Type B pancreatic cell (in vitro differentiated cells): ENCODE measurements around the gene SLFNL1. TPM values are rescaled to one million over a fixed set of nuclear protein-coding genes. Genes with fewer than 3 reads are reported as not detected.

Experiments used
- DNase-seq: peaks from one replicate; pipeline ENCODE4 v3.0.0; 2021; ENCODE audit warnings: mixed read lengths; ENCODE audit not compliant: unreplicated experiment; ENCODE audit errors: extremely low spot score
- H3K27ac Mint-ChIP-seq: 2 replicates; pipeline ENCODE4 v1.8.0; 2021; ENCODE audit warnings: mild to moderate bottlenecking, mixed read lengths
- H3K27me3 Mint-ChIP-seq: 2 replicates; pipeline ENCODE4 v1.8.0; 2021; ENCODE audit warnings: mixed read lengths
- H3K36me3 Mint-ChIP-seq: 2 replicates; pipeline ENCODE4 v1.8.0; 2021; ENCODE audit warnings: mixed read lengths
- H3K4me1 Mint-ChIP-seq: one replicate; pipeline ENCODE4 v1.8.0; 2021; ENCODE audit warnings: mixed read lengths; ENCODE audit not compliant: unreplicated experiment
- H3K4me3 Mint-ChIP-seq: 2 replicates; pipeline ENCODE4 v1.8.0; 2021; ENCODE audit warnings: mild to moderate bottlenecking, mixed read lengths
- H3K9me3 Mint-ChIP-seq: 2 replicates; pipeline ENCODE4 v1.8.0; 2021; ENCODE audit warnings: mixed read lengths
- CTCF ChIP-seq: fragments of 200-600 bp; sonication (generic); conservative IDR thresholded peaks from 2 replicates; pipeline ENCODE4 v1.5.0; 2021; ENCODE audit warnings: antibody characterized with exemption, mild to moderate bottlenecking
- total RNA-seq: library from RNA; stranded (reverse); gene quantifications from 2 replicates; pipeline ENCODE4 v1.2.1, GENCODE V29; 2021; ENCODE audit warnings: low replicate concordance

Gene SLFNL1
- total RNA-seq, 1 donor from 2014 or later = 0.60 TPM

- TF ChIP-seq CTCF = no peak
- Mint-ChIP-seq H3K9me3 (no peaks in the 10 kb centered on the region), H3K4me3 (no peak overlapping the region), H3K27me3 (no peaks in the 10 kb centered on the region), H3K4me1 (peaks cover 19% of the 10 kb centered on the region), H3K27ac (no peak overlapping the region), H3K36me3 (peaks cover 19% of the 10 kb centered on the region)
- DNase-seq = no peak
Measured at GRCh38 chr1:41025979-41026819, 4.7 kb upstream of the SLFNL1 start.

GRCh38 chr1:41024953-41025352, 3.4 kb upstream of the SLFNL1 start:
- peak; percentile 49 for TF ChIP-seq CTCF
- no peak overlapping the region for H3K27ac Mint-ChIP-seq
- H3K4me3 Mint-ChIP-seq = no peak overlapping the region
- DNase-seq = no peak
- H3K4me1 Mint-ChIP-seq = peaks cover 19% of the 10 kb centered on the region
- H3K27me3 Mint-ChIP-seq = no peaks in the 10 kb centered on the region
- H3K9me3 Mint-ChIP-seq = no peaks in the 10 kb centered on the region
- H3K36me3 Mint-ChIP-seq = peaks cover 12% of the 10 kb centered on the region

- Mint-ChIP-seq H3K36me3 (peaks cover 11% of the 10 kb centered on the region), H3K27me3 (no peaks in the 10 kb centered on the region), H3K4me3 (no peak overlapping the region), H3K9me3 (no peaks in the 10 kb centered on the region), H3K4me1 (peaks cover 19% of the 10 kb centered on the region), H3K27ac (peak overlapping the region; percentile 57)
- TF ChIP-seq CTCF = peak; percentile 67
- no peak for DNase-seq
Measured at GRCh38 chr1:41023279-41023990, 1.9 kb upstream of the SLFNL1 start.

- no peaks in the 10 kb centered on the region for H3K27me3 Mint-ChIP-seq
- no peak for DNase-seq
- no peak for TF ChIP-seq CTCF
- H3K9me3 Mint-ChIP-seq = no peaks in the 10 kb centered on the region
- H3K4me1 Mint-ChIP-seq = peaks cover 19% of the 10 kb centered on the region
- no peak overlapping the region for H3K4me3 Mint-ChIP-seq
- peaks cover 8% of the 10 kb centered on the region for H3K36me3 Mint-ChIP-seq
- peak overlapping the region; percentile 46 for H3K27ac Mint-ChIP-seq
Measured at GRCh38 chr1:41022424-41022823, 899 bp upstream of the SLFNL1 start.

- Mint-ChIP-seq H3K4me1 (peaks cover 19% of the 10 kb centered on the region), H3K36me3 (peaks cover 4% of the 10 kb centered on the region), H3K4me3 (no peak overlapping the region), H3K27me3 (no peaks in the 10 kb centered on the region), H3K27ac (no peak overlapping the region), H3K9me3 (no peaks in the 10 kb centered on the region)
- TF ChIP-seq CTCF = no peak
- no peak for DNase-seq
Measured at GRCh38 chr1:41020654-41021053, 871 bp downstream of the SLFNL1 start.
